Measurements from ENCODE around the gene CACHD1.

DNA sequence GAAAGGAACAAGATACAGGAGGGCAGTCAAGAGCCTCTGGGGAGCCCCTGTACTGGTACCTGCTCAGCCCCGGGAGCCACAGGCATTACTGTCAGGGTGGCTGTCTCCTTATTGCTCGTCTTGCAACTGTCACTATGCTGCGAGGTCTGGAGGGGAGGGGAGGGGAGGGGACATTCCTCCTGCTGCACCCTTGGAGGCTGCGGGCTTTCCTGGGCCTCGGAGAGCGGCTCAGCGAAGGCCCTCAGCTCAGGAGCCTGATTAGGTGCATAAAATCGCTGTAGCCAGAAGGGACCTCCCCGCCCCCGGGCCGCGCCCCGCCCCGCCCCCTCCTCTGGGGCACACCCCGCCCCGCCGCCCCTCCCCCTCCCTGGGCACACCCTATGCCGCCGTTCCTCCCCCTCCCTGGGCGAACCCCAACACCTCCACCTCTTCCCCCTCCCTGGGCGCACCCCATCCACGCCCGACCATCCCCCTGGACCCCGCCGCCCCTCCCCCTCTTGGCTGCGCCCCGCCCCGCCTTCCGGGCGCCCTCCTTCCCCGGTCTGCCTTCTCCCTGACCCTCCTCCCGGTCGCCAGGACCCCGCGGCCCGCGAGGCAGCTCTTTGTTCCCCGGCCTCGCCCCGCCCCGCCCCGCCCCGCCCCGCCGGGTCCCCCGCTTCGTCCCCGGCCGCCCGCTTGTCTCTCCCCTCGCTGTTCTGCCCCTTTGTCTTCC is 35.5 kb downstream of the CACHD1 start:
- TF ChIP-seq, protein P1, sequence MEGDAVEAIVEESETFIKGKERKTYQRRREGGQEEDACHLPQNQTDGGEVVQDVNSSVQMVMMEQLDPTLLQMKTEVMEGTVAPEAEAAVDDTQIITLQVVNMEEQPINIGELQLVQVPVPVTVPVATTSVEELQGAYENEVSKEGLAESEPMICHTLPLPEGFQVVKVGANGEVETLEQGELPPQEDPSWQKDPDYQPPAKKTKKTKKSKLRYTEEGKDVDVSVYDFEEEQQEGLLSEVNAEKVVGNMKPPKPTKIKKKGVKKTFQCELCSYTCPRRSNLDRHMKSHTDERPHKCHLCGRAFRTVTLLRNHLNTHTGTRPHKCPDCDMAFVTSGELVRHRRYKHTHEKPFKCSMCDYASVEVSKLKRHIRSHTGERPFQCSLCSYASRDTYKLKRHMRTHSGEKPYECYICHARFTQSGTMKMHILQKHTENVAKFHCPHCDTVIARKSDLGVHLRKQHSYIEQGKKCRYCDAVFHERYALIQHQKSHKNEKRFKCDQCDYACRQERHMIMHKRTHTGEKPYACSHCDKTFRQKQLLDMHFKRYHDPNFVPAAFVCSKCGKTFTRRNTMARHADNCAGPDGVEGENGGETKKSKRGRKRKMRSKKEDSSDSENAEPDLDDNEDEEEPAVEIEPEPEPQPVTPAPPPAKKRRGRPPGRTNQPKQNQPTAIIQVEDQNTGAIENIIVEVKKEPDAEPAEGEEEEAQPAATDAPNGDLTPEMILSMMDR (IDR thresholded peaks at IDR 0.05 in 4 of 5, conservative IDR thresholded peaks at IDR 0.05 in 1 of 5) = no peak
- no peak for TF ChIP-seq POLR2A (IDR thresholded peaks at IDR 0.05)

Measured in gastrocnemius medialis (tissue), 4 donors.